ENCODE measurements around the gene GNB1L. TPM values are rescaled to one million over a fixed set of nuclear protein-coding genes. Genes with fewer than 3 reads are reported as not detected.
"Not testable (repeated sequence)": the region's sequence is repeated elsewhere in the genome, so short reads cannot be mapped to it uniquely, and the experiment has no call there.

The GNB1L gene
- total RNA-seq, 2 donors from 2014 or later: 5.6 to 12.0 TPM

- Histone ChIP-seq H3K36me3 (no peaks in the 10 kb centered on the region), H3K4me1 (replicated peaks) (no peaks in the 10 kb centered on the region), H3K27ac (no peak overlapping the region), H3K27me3 (replicated peaks; ENCODE audit: insufficient read depth) (no peaks in the 10 kb centered on the region), H3K9me3 (no peaks in the 10 kb centered on the region), H3K4me3 (no peak overlapping the region)
- no peak for DNase-seq (ENCODE audit: low spot score)
- 91% methylated on average over 6 of the region's 6 CpGs for WGBS
- TF ChIP-seq POLR2AphosphoS5 (IDR thresholded peaks at IDR 0.05) (no peak), CTCF (IDR thresholded peaks at IDR 0.05) (no peak), POLR2A (IDR thresholded peaks at IDR 0.05) (no peak)
- intact Hi-C loops (cut with DNase I): no loop called here
Measured at GRCh38 chr22:19837915-19838314, 16.8 kb downstream of the GNB1L start.

GRCh38 chr22:19836512-19836911 lies 18.2 kb downstream of the GNB1L start:
- TF ChIP-seq POLR2A (IDR thresholded peaks at IDR 0.05): no peak
- TF ChIP-seq POLR2AphosphoS5 (IDR thresholded peaks at IDR 0.05): no peak
- TF ChIP-seq CTCF (IDR thresholded peaks at IDR 0.05): no peak
- H3K4me1 ChIP-seq (replicated peaks): no peaks in the 10 kb centered on the region
- no peak for DNase-seq (ENCODE audit: low spot score)
- no peak overlapping the region for H3K4me3 ChIP-seq
- no peaks in the 10 kb centered on the region for H3K27me3 ChIP-seq (replicated peaks; ENCODE audit: insufficient read depth)
- H3K9me3 ChIP-seq: no peaks in the 10 kb centered on the region
- intact Hi-C loops (cut with DNase I): no loop called here
- no peak overlapping the region for H3K27ac ChIP-seq
- H3K36me3 ChIP-seq: no peaks in the 10 kb centered on the region

GRCh38 chr22:19834599-19834998 lies 20.1 kb downstream of the GNB1L start:
- TF ChIP-seq POLR2A (IDR thresholded peaks at IDR 0.05): no peak
- no peak for TF ChIP-seq POLR2AphosphoS5 (IDR thresholded peaks at IDR 0.05)
- no peak for TF ChIP-seq CTCF (IDR thresholded peaks at IDR 0.05)
- no peak for DNase-seq (ENCODE audit: low spot score)
- Histone ChIP-seq H3K4me1 (replicated peaks) (no peaks in the 10 kb centered on the region), H3K36me3 (no peaks in the 10 kb centered on the region), H3K9me3 (no peaks in the 10 kb centered on the region), H3K27me3 (replicated peaks; ENCODE audit: insufficient read depth) (no peaks in the 10 kb centered on the region), H3K4me3 (no peak overlapping the region), H3K27ac (no peak overlapping the region)
- intact Hi-C loops (cut with DNase I): no loop called here

GRCh38 chr22:19833327-19833726 lies 21.3 kb downstream of the GNB1L start:
- H3K27me3 ChIP-seq (replicated peaks; ENCODE audit: insufficient read depth); H3K4me3 ChIP-seq; DNase-seq (ENCODE audit: low spot score); H3K9me3 ChIP-seq; intact Hi-C loops (cut with DNase I); H3K4me1 ChIP-seq (replicated peaks); H3K27ac ChIP-seq; H3K36me3 ChIP-seq: not testable (repeated sequence)
- WGBS: 96% methylated on average over 9 of the region's 9 CpGs

- no peaks in the 10 kb centered on the region for H3K27me3 ChIP-seq (replicated peaks; ENCODE audit: insufficient read depth)
- intact Hi-C loops (cut with DNase I): no loop called here
- H3K9me3 ChIP-seq: no peaks in the 10 kb centered on the region
- no peaks in the 10 kb centered on the region for H3K4me1 ChIP-seq (replicated peaks)
- WGBS: 53% methylated on average over 7 of the region's 7 CpGs
- H3K4me3 ChIP-seq: no peak overlapping the region
- H3K27ac ChIP-seq: no peak overlapping the region
- no peaks in the 10 kb centered on the region for H3K36me3 ChIP-seq
- DNase-seq (ENCODE audit: low spot score): no peak
- TF ChIP-seq POLR2AphosphoS5 (IDR thresholded peaks at IDR 0.05): no peak
- TF ChIP-seq POLR2A (IDR thresholded peaks at IDR 0.05): no peak
- no peak for TF ChIP-seq CTCF (IDR thresholded peaks at IDR 0.05)
Measured at GRCh38 chr22:19832476-19833108, 22.1 kb downstream of the GNB1L start.

GRCh38 chr22:19831979-19832378 lies 22.7 kb downstream of the GNB1L start:
- intact Hi-C loops (cut with DNase I); DNase-seq (ENCODE audit: low spot score); H3K4me1 ChIP-seq (replicated peaks); H3K27me3 ChIP-seq (replicated peaks; ENCODE audit: insufficient read depth); H3K9me3 ChIP-seq; H3K4me3 ChIP-seq; H3K27ac ChIP-seq; H3K36me3 ChIP-seq: not testable (repeated sequence)
- WGBS: 96% methylated on average over 3 of the region's 3 CpGs

Data from prostate gland (tissue), 2 donors.